ENCODE data around the gene CNPPD1. TPM values are rescaled to one million over a fixed set of nuclear protein-coding genes. Genes with fewer than 3 reads are reported as not detected.

Gene CNPPD1
- total and polyA plus RNA-seq, 4 donors = 27.5 to 66.9 (median 48.6) TPM

GRCh38 chr2:219159771-219160185 is 16.9 kb downstream of the CNPPD1 start:
- Histone ChIP-seq H3K27me3 (ENCODE audit: control insufficient read depth in 3 of 3, insufficient read depth in 3 of 3, low read length in 2 of 3) (no peaks in the 10 kb centered on the region), H3K9ac (ENCODE audit: insufficient read depth in 1 of 2, low read length in 2 of 2) (peak overlapping the region in 1 of 2 donors; percentile 78), H3K36me3 (ENCODE audit: control insufficient read depth in 4 of 4, insufficient read depth in 4 of 4, low read length in 4 of 4) (peaks cover 3 to 7% (median 6%) of the 10 kb centered on the region in 4 donors), H3K27ac (ENCODE audit: low read depth in 1 of 2, low read length in 1 of 2) (peak overlapping the region; percentile 42 to 63), H3K9me3 (ENCODE audit: control insufficient read depth in 4 of 4, insufficient read depth in 3 of 4, low read length in 3 of 4) (no peaks in the 10 kb centered on the region), H3K4me1 (ENCODE audit: control insufficient read depth in 5 of 5, insufficient read depth in 5 of 5, low read length in 5 of 5) (peaks cover 0 to 5% (median 5%) of the 10 kb centered on the region in 5 donors), H3K4me3 (peak overlapping the region; percentile 8)
- WGBS, 2 donors = 8 to 17% methylated on average over 18 of the region's 18 CpGs
- TF ChIP-seq CTCF (IDR thresholded peaks at IDR 0.05; ENCODE audit: control extremely low read depth, extremely low read depth) = no peak
- ATAC-seq (ENCODE audit: insufficient read depth, low FRiP score) (no peak), DNase-seq (peak in 1 of 3 donors; percentile 9)

GRCh38 chr2:219158586-219158985 is 18.1 kb downstream of the CNPPD1 start:
- DNase-seq (no peak), ATAC-seq (ENCODE audit: insufficient read depth, low FRiP score) (no peak)
- Histone ChIP-seq H3K4me3 (no peak overlapping the region), H3K27me3 (ENCODE audit: control insufficient read depth in 3 of 3, insufficient read depth in 3 of 3, low read length in 2 of 3) (no peaks in the 10 kb centered on the region), H3K9ac (ENCODE audit: insufficient read depth in 1 of 2, low read length in 2 of 2) (no peak overlapping the region), H3K9me3 (ENCODE audit: control insufficient read depth in 4 of 4, insufficient read depth in 3 of 4, low read length in 3 of 4) (no peaks in the 10 kb centered on the region), H3K27ac (ENCODE audit: low read depth in 1 of 2, low read length in 1 of 2) (no peak overlapping the region), H3K4me1 (ENCODE audit: control insufficient read depth in 5 of 5, insufficient read depth in 5 of 5, low read length in 5 of 5) (peaks cover 0 to 5% (median 5%) of the 10 kb centered on the region in 5 donors), H3K36me3 (ENCODE audit: control insufficient read depth in 4 of 4, insufficient read depth in 4 of 4, low read length in 4 of 4) (peaks cover 3 to 10% (median 6%) of the 10 kb centered on the region in 4 donors)
- no peak for TF ChIP-seq CTCF (IDR thresholded peaks at IDR 0.05; ENCODE audit: control extremely low read depth, extremely low read depth)
- WGBS, 2 donors = 81 to 86% methylated on average over 3 of the region's 3 CpGs

- no peak for TF ChIP-seq CTCF (IDR thresholded peaks at IDR 0.05; ENCODE audit: control extremely low read depth, extremely low read depth)
- 96% methylated on average over 4 of the region's 4 CpGs for WGBS, 2 donors
- no peak overlapping the region for H3K9ac ChIP-seq (ENCODE audit: insufficient read depth in 1 of 2, low read length in 2 of 2)
- H3K36me3 ChIP-seq (ENCODE audit: control insufficient read depth in 4 of 4, insufficient read depth in 4 of 4, low read length in 4 of 4) = peaks cover 3 to 10% (median 6%) of the 10 kb centered on the region in 4 donors
- no peak overlapping the region for H3K27ac ChIP-seq (ENCODE audit: low read depth in 1 of 2, low read length in 1 of 2)
- H3K9me3 ChIP-seq (ENCODE audit: control insufficient read depth in 4 of 4, insufficient read depth in 3 of 4, low read length in 3 of 4) = no peaks in the 10 kb centered on the region
- H3K27me3 ChIP-seq (ENCODE audit: control insufficient read depth in 3 of 3, insufficient read depth in 3 of 3, low read length in 2 of 3) = no peaks in the 10 kb centered on the region
- peaks cover 0 to 5% (median 5%) of the 10 kb centered on the region in 5 donors for H3K4me1 ChIP-seq (ENCODE audit: control insufficient read depth in 5 of 5, insufficient read depth in 5 of 5, low read length in 5 of 5)
- ATAC-seq (ENCODE audit: insufficient read depth, low FRiP score) (no peak), DNase-seq (no peak)
- no peak overlapping the region for H3K4me3 ChIP-seq
Measured at GRCh38 chr2:219158025-219158424, 18.7 kb downstream of the CNPPD1 start.

GRCh38 chr2:219157396-219157795 is 19.3 kb downstream of the CNPPD1 start:
- Histone ChIP-seq H3K9me3 (ENCODE audit: control insufficient read depth in 4 of 4, insufficient read depth in 3 of 4, low read length in 3 of 4) (no peaks in the 10 kb centered on the region), H3K27me3 (ENCODE audit: control insufficient read depth in 3 of 3, insufficient read depth in 3 of 3, low read length in 2 of 3) (no peaks in the 10 kb centered on the region), H3K9ac (ENCODE audit: insufficient read depth in 1 of 2, low read length in 2 of 2) (no peak overlapping the region), H3K4me3 (no peak overlapping the region), H3K27ac (ENCODE audit: low read depth in 1 of 2, low read length in 1 of 2) (no peak overlapping the region), H3K36me3 (ENCODE audit: control insufficient read depth in 4 of 4, insufficient read depth in 4 of 4, low read length in 4 of 4) (peaks cover 3 to 10% (median 6%) of the 10 kb centered on the region in 4 donors), H3K4me1 (ENCODE audit: control insufficient read depth in 5 of 5, insufficient read depth in 5 of 5, low read length in 5 of 5) (peaks cover 0 to 5% (median 5%) of the 10 kb centered on the region in 5 donors)
- DNase-seq (no peak), ATAC-seq (ENCODE audit: insufficient read depth, low FRiP score) (no peak)
- WGBS, 2 donors = 89 to 94% methylated on average over 8 of the region's 8 CpGs
- no peak for TF ChIP-seq CTCF (IDR thresholded peaks at IDR 0.05; ENCODE audit: control extremely low read depth, extremely low read depth)
